Measurements from ENCODE around the gene ADAM19. TPM values are rescaled to one million over a fixed set of nuclear protein-coding genes. Genes with fewer than 3 reads are reported as not detected.

Gene ADAM19
- total and polyA plus RNA-seq, 2 experiments from 2014 or later: 9.1 to 13.2 TPM

GRCh38 chr5:157576678-157577077 lies 1.1 kb upstream of the ADAM19 start (continued):
- TF ChIP-seq ZNF462 (CRISPR knock-in tag; IDR thresholded peaks at IDR 0.05): no peak
- no peak for TF ChIP-seq EZH2 (IDR thresholded peaks at IDR 0.05; ENCODE audit: low read depth, unreplicated experiment)
- TF ChIP-seq REST (IDR thresholded peaks at IDR 0.05; ENCODE audit: unreplicated experiment): no peak
- TF ChIP-seq CREB1 (CRISPR knock-in tag; IDR thresholded peaks at IDR 0.05; ENCODE audit: low read depth): no peak

All from GM23338 (cell line).